GM12878 (cell line): ENCODE measurements around the gene COA5. TPM values are rescaled to one million over a fixed set of nuclear protein-coding genes. Genes with fewer than 3 reads are reported as not detected.

Source experiments
- ATAC-seq: fragments of 200-7000 bp; cut with Tn5 transposase; 3 replicates; pipeline ENCODE4 v1.9.1; 2020; ENCODE audit warnings: mild to moderate bottlenecking, moderate library complexity
- BruUV-seq: library from RNA; stranded (reverse); fragments of 400-500 nt; replicated peaks from 2 replicates; lab custom pipeline; 2021; lab: Mats Ljungman, UMichigan
- CTCF ChIA-PET: fragments of 300-600 bp; sonication (Branson Sonifier 250); formaldehyde crosslinking; extraction: SDS; loops from one replicate; lab custom pipeline; 2021; ENCODE audit warnings: inconsistent platforms; lab: Yijun Ruan, JAX
- POLR2A ChIA-PET: fragments of 350-600 bp; formaldehyde crosslinking; extraction: SDS; loops from one replicate; lab custom pipeline; 2021; ENCODE audit warnings: inconsistent platforms; lab: Charles Lee
- RAD21 ChIA-PET: fragments of 300-600 bp; sonication (Branson Sonifier 250); formaldehyde crosslinking; loops from one replicate; lab custom pipeline; 2023; ENCODE audit warnings: antibody characterized with exemption; ENCODE audit not compliant: unreplicated experiment; lab: Charles Lee
- SMC1A ChIA-PET: fragments of 300-600 bp; sonication (Branson Sonifier 250); formaldehyde crosslinking; loops from one replicate; lab custom pipeline; 2023; ENCODE audit not compliant: unreplicated experiment, uncharacterized antibody; lab: Charles Lee
- DNase-seq: peaks from one replicate; pipeline ENCODE4 v3.0.0-alpha.2; 2011; ENCODE audit warnings: low read depth, low spot score
- FAIRE-seq: peaks from 3 replicates; lab custom pipeline; 2011; peaks lifted over from hg19 to GRCh38; lab: Jason Lieb, UNC
- H2AFZ ChIP-seq: 2 replicates; pipeline ENCODE4 v1.6.0; 2011; ENCODE audit warnings: low read depth, low read length, control low read depth; ENCODE audit not compliant: control insufficient read depth
- H3K27ac ChIP-seq: 2 replicates; pipeline ENCODE4 v1.5.1; 2011; ENCODE audit warnings: control low read depth; ENCODE audit not compliant: control insufficient read depth, insufficient read depth
- H3K27me3 ChIP-seq, 2 experiments: replicated peaks in 1 of 2; 2 replicates each; pipeline versions ENCODE4 v1.6.0 to v1.6.1; 2011; ENCODE audit warnings: low read length in 1 of 2; ENCODE audit not compliant: control insufficient read depth in 2 of 2, insufficient read depth in 2 of 2
- H3K36me3 ChIP-seq, 2 experiments: 2 replicates each; pipeline ENCODE4 v1.5.1; 2011; ENCODE audit warnings: low read length in 1 of 2; ENCODE audit not compliant: control insufficient read depth in 2 of 2, insufficient read depth in 2 of 2
- H3K4me1 ChIP-seq: 2 replicates; pipeline ENCODE4 v1.6.1; 2011; ENCODE audit warnings: mild to moderate bottlenecking, low read length, moderate library complexity, mixed read lengths; ENCODE audit not compliant: control insufficient read depth, insufficient read depth
- H3K4me2 ChIP-seq: 2 replicates; pipeline ENCODE4 v1.6.0; 2011; ENCODE audit warnings: control low read depth; ENCODE audit not compliant: control insufficient read depth, insufficient read depth
- H3K4me3 ChIP-seq: fragments of 200-600 bp; sonication (generic); 2 replicates; pipeline ENCODE4 v1.5.1; 2016
- H3K79me2 ChIP-seq: 2 replicates; pipeline ENCODE4 v1.6.0; 2011; ENCODE audit warnings: low read length; ENCODE audit not compliant: control insufficient read depth, insufficient read depth
- H3K9ac ChIP-seq: 2 replicates; pipeline ENCODE4 v1.8.0; 2011; ENCODE audit warnings: low read length, control low read depth, mixed read lengths; ENCODE audit not compliant: control insufficient read depth, insufficient read depth
- H3K9me3 ChIP-seq: replicated peaks from 3 replicates; pipeline ENCODE4 v1.5.1; 2011; ENCODE audit warnings: mild to moderate bottlenecking, low read length; ENCODE audit not compliant: control insufficient read depth, insufficient read depth
- H4K20me1 ChIP-seq: 2 replicates; pipeline ENCODE4 v1.6.0; 2011; ENCODE audit not compliant: control insufficient read depth, insufficient read depth
- E2F8 ChIP-seq: fragments of 450-650 bp; IDR thresholded peaks from 2 replicates; pipeline ENCODE4 v1.6.1; 2018; ENCODE audit warnings: mild to moderate bottlenecking, low read depth, moderate library complexity; ENCODE audit not compliant: partially characterized antibody
- EED ChIP-seq: sonication (generic); IDR thresholded peaks from 2 replicates; pipeline ENCODE4 v1.6.1; 2016; ENCODE audit warnings: antibody characterized with exemption, low read depth
- EP300 ChIP-seq, 2 experiments: fragments of 150-350 bp in 1 of 2; IDR thresholded peaks; 2 replicates each; pipeline ENCODE4 v1.6.1; 2011 to 2012; ENCODE audit warnings: low read depth in 2 of 2, low read length in 2 of 2, borderline replicate concordance in 1 of 2, improper control_type of control experiment in 1 of 2, inconsistent platforms in 1 of 2; ENCODE audit not compliant: control insufficient read depth in 1 of 2
- GABPA ChIP-seq: IDR thresholded peaks from 2 replicates; pipeline ENCODE4 v1.6.1; 2014; ENCODE audit warnings: antibody characterized with exemption, low read depth, mild to moderate bottlenecking, inconsistent platforms
- KAT2A ChIP-seq: conservative IDR thresholded peaks from 2 replicates; pipeline ENCODE4 v1.6.1; 2011; ENCODE audit warnings: low read depth, low read length; ENCODE audit not compliant: control insufficient read depth
- KLF5 ChIP-seq: fragments of 450-650 bp; IDR thresholded peaks from 2 replicates; pipeline ENCODE4 v1.6.1; 2014; ENCODE audit warnings: mild to moderate bottlenecking; ENCODE audit not compliant: partially characterized antibody
- LARP7 ChIP-seq: fragments of 450-650 bp; IDR thresholded peaks from 2 replicates; pipeline ENCODE4 v1.6.1; 2017; ENCODE audit warnings: mild to moderate bottlenecking
- NKRF ChIP-seq: fragments of 450-650 bp; conservative IDR thresholded peaks from 2 replicates; pipeline ENCODE4 v1.6.1; 2017; ENCODE audit warnings: mild to moderate bottlenecking, moderate library complexity
- POLR2AphosphoS2 ChIP-seq: IDR thresholded peaks from 2 replicates; pipeline ENCODE4 v1.6.1; 2011; ENCODE audit warnings: low read depth, mild to moderate bottlenecking, low read length, improper control_type of control experiment, moderate library complexity
- TAF1 ChIP-seq: IDR thresholded peaks from 2 replicates; pipeline ENCODE4 v1.6.1; 2011; ENCODE audit warnings: mild to moderate bottlenecking, low read depth, low read length, borderline replicate concordance
- ZBTB11 ChIP-seq: fragments of 450-650 bp; formaldehyde crosslinking; IDR thresholded peaks from 2 replicates; pipeline ENCODE4 v1.5.0; 2022; ENCODE audit warnings: mild to moderate bottlenecking, missing genetic modification characterization
- WGBS: methylation state at CpG from one replicate; pipeline ENCODE4 v1.1.6; 2016; ENCODE audit warnings: low lambda C conversion rate; ENCODE audit not compliant: insufficient replicate concordance, insufficient coverage; ENCODE audit errors: missing lambda C conversion rate; 5-methylcytosine and 5-hydroxymethylcytosine counted together
- in situ Hi-C: fragments of 300-500 bp; cut with MboI; formaldehyde crosslinking; loops from 9 replicates; pipeline ENCODE4 v1.14.3; 2018; ENCODE audit warnings: mixed read lengths
- intact Hi-C: fragments of 100-400 bp; cut with micrococcal nuclease; formaldehyde crosslinking; loops from one replicate; pipeline ENCODE4 v1.14.2; 2022; ENCODE audit not compliant: unreplicated experiment
- polyA plus RNA-seq, 11 experiments: library from polyadenylated mRNA; depleted of rRNA in 4 of 11; unstranded in 6 of 11; stranded (reverse) in 5 of 11; fragments of >200 nt; fragmentation: Nextera tagmentation in 4 of 11; fragmentation: Illumina TruSeq in 1 of 11; extraction: Ambion mirVana in 4 of 11; extraction: Trizol in 1 of 11; gene quantifications; 1 replicate in 1 of 11; 2 replicates in 10 of 11; pipeline versions ENCODE4 v1.2.1 to v1.2.3, GENCODE V29; 2011 to 2016; ENCODE audit warnings: inconsistent platforms in 2 of 11, missing spikeins in 2 of 11, low read depth in 1 of 11
- total RNA-seq, 4 experiments: library from RNA; depleted of rRNA in 3 of 4; stranded (reverse); fragments of >200 nt in 3 of 4; fragmentation: Illumina TruSeq in 1 of 4; extraction: Trizol in 1 of 4; gene quantifications; 2 replicates each; pipeline versions ENCODE4 v1.2.1 to v1.2.3, GENCODE V29; 2013 to 2021

The COA5 gene
- total and polyA plus RNA-seq, 10 of the 15 experiments (the other 5 are each of a cell fraction or from before 2014, with no cell fraction given): 20.7 to 63.3 (median 37.9) TPM

GRCh38 chr2:98617149-98617548 is 8.8 kb upstream of the COA5 start (continued):
- TF ChIP-seq NKRF (no peak), EP300 (IDR thresholded peaks at IDR 0.05; ENCODE audit: borderline replicate concordance in 1 of 2, control insufficient read depth in 1 of 2, low read depth in 2 of 2, low read length in 2 of 2) (no peak), KAT2A (no peak), TAF1 (no peak), LARP7 (no peak)

- TF ChIP-seq E2F8 (no peak), POLR2AphosphoS2 (peak; percentile 46; the same call in 1 of the 2 replicates), GABPA (no peak), ZBTB11 (no peak), EED (no peak), KLF5 (no peak)
- TF ChIP-seq, all 136 proteins: peak for 1
- POLR2A ChIA-PET: no interaction called here
- WGBS: 95% methylated on average over 5 of the region's 5 CpGs
- in situ Hi-C loops (no loop called here), intact Hi-C loops (no loop called here)
- FAIRE-seq: no peak
- peak; percentile 48; the same call in 2 of the 3 replicates for ATAC-seq
- peaks cover under 1% of the 10 kb centered on the region for H3K4me1 ChIP-seq
- no peaks in the 10 kb centered on the region for H3K27me3 ChIP-seq
- no peak for DNase-seq
- H3K36me3 ChIP-seq: peaks cover 4 to 29% of the 10 kb centered on the region in 2 experiments
- H3K9me3 ChIP-seq: no peaks in the 10 kb centered on the region
- CTCF ChIA-PET: no interaction called here
- no peak overlapping the region for H3K9ac ChIP-seq
- RAD21 ChIA-PET: no interaction called here
- peaks cover 7% of the 10 kb centered on the region for H3K79me2 ChIP-seq
- SMC1A ChIA-PET: no interaction called here
- H3K4me2 ChIP-seq: no peak overlapping the region
- no peak overlapping the region for H3K27ac ChIP-seq
- no TSS peak for BruUV-seq
- 0 out of 2 replicates have a peak, but pooled peaks cover under 1% of the 10 kb centered on the region for H4K20me1 ChIP-seq
- no peak overlapping the region for H2AFZ ChIP-seq
- H3K4me3 ChIP-seq: no peak overlapping the region
Measured at GRCh38 chr2:98615481-98615880, 7.2 kb upstream of the COA5 start.
